ENCODE data around the gene NPY1R.

Gene NPY1R

GRCh38 chr4:163332526-163333406 is at the start of gene NPY1R:
NPY1R (minus strand) TSS chr4:163332596; CDS start chr4:163326554, 6,042 bp downstream.
- no peak for DNase-seq (ENCODE audit: low read depth)

GRCh38 chr4:163380703-163381102 is 48.3 kb upstream of the NPY1R start:
- no peak for DNase-seq (ENCODE audit: low read depth)

GRCh38 chr4:163378661-163379060 is 46.3 kb upstream of the NPY1R start:
- no peak for DNase-seq (ENCODE audit: low read depth)

- no peak for DNase-seq (ENCODE audit: low read depth)
Observed at GRCh38 chr4:163372029-163372428, 39.6 kb upstream of the NPY1R start.

- DNase-seq (ENCODE audit: low read depth): no peak
Observed at GRCh38 chr4:163367651-163368050, 35.3 kb upstream of the NPY1R start.

- no peak for DNase-seq (ENCODE audit: low read depth)
Observed at GRCh38 chr4:163356104-163356503, 23.7 kb upstream of the NPY1R start.

- DNase-seq (ENCODE audit: low read depth): no peak
Observed at GRCh38 chr4:163353054-163353453, 20.7 kb upstream of the NPY1R start.

GRCh38 chr4:163350672-163351071 is 18.3 kb upstream of the NPY1R start:
- no peak for DNase-seq (ENCODE audit: low read depth)

GRCh38 chr4:163344147-163345125 is 12.0 kb upstream of the NPY1R start:
- no peak for DNase-seq (ENCODE audit: low read depth)

- DNase-seq (ENCODE audit: low read depth): no peak
Observed at GRCh38 chr4:163343604-163344146, 11.3 kb upstream of the NPY1R start, which contains the start of gene NPY5R. NPY5R (plus strand) TSS chr4:163343892; CDS start chr4:163350274, 6,382 bp downstream.

GRCh38 chr4:163335384-163335783 is 3.0 kb upstream of the NPY1R start:
- DNase-seq (ENCODE audit: low read depth): no peak

GRCh38 chr4:163331629-163332376 is 593 bp downstream of the NPY1R start:
- DNase-seq (ENCODE audit: low read depth): no peak

- DNase-seq (ENCODE audit: low read depth): no peak
Observed at GRCh38 chr4:163330916-163331628, 1.3 kb downstream of the NPY1R start.

- DNase-seq (ENCODE audit: low read depth): no peak
Observed at GRCh38 chr4:163317110-163317509, 15.3 kb downstream of the NPY1R start.

- no peak for DNase-seq (ENCODE audit: low read depth)
Observed at GRCh38 chr4:163309466-163309865, 22.9 kb downstream of the NPY1R start.

GRCh38 chr4:163303069-163303468 is 29.3 kb downstream of the NPY1R start:
- DNase-seq (ENCODE audit: low read depth): no peak

GRCh38 chr4:163300445-163300844 is 32.0 kb downstream of the NPY1R start:
- no peak for DNase-seq (ENCODE audit: low read depth)

GRCh38 chr4:163295138-163295537 is 37.3 kb downstream of the NPY1R start:
- no peak for DNase-seq (ENCODE audit: low read depth)

- DNase-seq (ENCODE audit: low read depth): no peak
Observed at GRCh38 chr4:163284304-163284703, 48.1 kb downstream of the NPY1R start.

GRCh38 chr4:163280703-163281519 is 51.5 kb downstream of the NPY1R start:
- no peak for DNase-seq (ENCODE audit: low read depth)
